HG03066 (cell line): Measurements from ENCODE around the gene GREB1.
A peak's percentile ranks its signal among the peaks of the same experiment; 100 is the strongest.

Source experiments
- ATAC-seq: cut with Tn5 transposase; IDR thresholded peaks from one replicate; pipeline ENCODE4 v1.9.1; 2021; ENCODE audit warnings: low read depth; ENCODE audit not compliant: unreplicated experiment

The GREB1 gene

DNA sequence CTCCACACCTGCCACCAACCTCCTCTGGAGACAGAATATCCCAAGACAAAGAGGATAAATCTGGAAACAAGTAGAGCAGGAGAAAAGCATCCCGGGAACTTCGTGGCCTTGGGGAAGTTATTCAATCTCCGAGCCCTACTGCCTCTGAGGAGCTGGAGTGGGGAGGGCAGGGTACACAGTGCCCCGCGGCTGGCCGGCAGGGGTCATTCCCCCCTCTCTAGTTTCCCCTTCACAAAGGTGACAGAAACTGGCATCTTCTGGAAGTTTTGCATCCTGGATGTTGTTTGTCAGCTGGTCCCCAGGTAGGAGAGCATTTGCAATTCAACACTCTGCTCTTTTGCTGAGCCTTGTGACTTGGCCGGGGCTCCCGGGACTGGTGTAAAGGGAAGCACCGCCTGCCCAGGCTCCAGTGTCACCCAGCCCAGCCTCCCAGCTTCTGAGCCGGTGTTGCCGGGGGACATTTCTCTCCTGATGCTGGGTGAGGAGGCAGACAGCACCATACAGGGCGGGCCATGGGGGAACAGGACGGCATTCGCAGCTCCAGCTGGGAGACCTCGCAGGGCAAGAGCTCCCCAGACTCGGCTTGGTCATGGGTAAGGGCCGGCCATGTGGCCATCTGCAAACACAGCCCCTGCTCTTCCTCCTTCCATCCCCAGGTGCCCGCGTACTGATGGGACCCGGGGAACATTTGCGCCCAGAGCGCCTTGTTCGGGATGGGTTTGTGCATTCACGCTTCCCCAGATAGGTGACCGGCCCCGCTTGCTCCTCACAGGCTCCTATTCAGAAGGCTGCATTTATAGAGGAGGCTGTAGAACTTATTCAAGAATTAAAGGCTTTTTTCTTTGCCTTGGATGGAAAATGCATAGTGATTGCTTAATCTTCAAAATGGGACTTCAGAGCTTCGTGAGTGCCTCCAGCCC is 143.6 kb downstream of the GREB1 start:
- no peak for ATAC-seq

DNA sequence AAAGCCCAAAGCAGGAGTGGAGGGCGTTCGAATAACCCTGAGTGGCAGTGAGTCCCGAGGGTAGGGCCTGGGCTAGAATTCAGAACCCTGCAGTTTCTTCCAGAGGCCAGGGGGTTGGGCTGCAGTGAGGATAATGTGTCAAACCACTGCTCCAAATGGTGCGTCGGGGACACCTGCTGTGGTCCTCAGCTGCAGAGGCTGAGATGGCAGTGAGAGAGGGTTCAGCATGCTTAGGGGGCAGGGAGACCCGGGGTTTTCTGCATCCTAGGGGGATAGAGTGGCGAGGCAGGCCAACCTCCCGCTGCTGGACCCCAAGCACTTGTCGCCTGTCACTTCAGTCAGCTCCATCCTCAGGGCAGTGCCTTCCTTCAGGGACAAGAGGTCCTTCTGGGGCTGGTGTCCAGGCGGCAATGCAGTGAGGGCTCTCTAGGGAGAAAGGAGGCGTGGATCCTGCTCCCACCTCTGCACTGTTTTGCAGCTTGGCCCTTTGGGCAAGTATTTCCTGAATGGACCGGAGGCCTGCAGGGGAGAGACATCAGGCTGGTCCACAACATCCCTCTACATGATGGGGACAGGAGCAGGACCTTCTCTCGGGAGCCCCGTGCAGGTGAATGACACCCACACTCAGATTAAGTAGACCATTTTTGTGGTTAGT is 144.6 kb downstream of the GREB1 start:
- no peak for ATAC-seq

DNA sequence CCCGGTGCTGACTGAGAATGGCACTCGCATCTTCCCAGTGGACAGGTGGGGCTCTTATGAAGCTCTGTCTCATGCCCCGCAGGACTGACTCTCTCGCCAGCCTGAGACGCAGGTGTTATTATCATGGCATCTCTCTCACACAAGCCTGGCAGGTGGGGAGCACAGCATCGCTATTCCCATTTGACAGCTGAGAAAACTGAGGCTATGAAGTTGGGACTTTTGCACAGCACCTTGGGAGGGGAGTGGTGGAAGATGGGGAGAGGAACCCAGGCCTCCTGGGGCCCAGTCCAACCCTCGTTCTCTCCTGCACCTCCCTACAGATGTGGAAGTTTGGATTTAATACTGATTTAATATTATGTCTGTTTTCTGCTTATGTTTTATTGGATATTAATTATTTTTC is 145.2 kb downstream of the GREB1 start:
- ATAC-seq = no peak

- no peak for ATAC-seq
Observed at GRCh38 chr2:11679486-11680181, 145.8 kb downstream of the GREB1 start.

GRCh38 chr2:11680182-11680900 is 146.5 kb downstream of the GREB1 start:
- no peak for ATAC-seq

- no peak for ATAC-seq
Observed at GRCh38 chr2:11680901-11681721, 147.3 kb downstream of the GREB1 start.

- no peak for ATAC-seq
Observed at GRCh38 chr2:11681722-11682589, 148.1 kb downstream of the GREB1 start.

GRCh38 chr2:11682590-11682915 is 148.7 kb downstream of the GREB1 start:
- no peak for ATAC-seq

- ATAC-seq = no peak
Observed at GRCh38 chr2:11683476-11683875, 149.6 kb downstream of the GREB1 start.

- ATAC-seq = no peak
Observed at GRCh38 chr2:11683966-11684365, 150.1 kb downstream of the GREB1 start.

GRCh38 chr2:11684894-11685460 is 151.1 kb downstream of the GREB1 start:
- ATAC-seq = no peak

GRCh38 chr2:11685906-11686470 is 152.1 kb downstream of the GREB1 start:
- ATAC-seq = no peak

GRCh38 chr2:11687736-11688135 is 153.9 kb downstream of the GREB1 start:
- ATAC-seq = no peak

DNA sequence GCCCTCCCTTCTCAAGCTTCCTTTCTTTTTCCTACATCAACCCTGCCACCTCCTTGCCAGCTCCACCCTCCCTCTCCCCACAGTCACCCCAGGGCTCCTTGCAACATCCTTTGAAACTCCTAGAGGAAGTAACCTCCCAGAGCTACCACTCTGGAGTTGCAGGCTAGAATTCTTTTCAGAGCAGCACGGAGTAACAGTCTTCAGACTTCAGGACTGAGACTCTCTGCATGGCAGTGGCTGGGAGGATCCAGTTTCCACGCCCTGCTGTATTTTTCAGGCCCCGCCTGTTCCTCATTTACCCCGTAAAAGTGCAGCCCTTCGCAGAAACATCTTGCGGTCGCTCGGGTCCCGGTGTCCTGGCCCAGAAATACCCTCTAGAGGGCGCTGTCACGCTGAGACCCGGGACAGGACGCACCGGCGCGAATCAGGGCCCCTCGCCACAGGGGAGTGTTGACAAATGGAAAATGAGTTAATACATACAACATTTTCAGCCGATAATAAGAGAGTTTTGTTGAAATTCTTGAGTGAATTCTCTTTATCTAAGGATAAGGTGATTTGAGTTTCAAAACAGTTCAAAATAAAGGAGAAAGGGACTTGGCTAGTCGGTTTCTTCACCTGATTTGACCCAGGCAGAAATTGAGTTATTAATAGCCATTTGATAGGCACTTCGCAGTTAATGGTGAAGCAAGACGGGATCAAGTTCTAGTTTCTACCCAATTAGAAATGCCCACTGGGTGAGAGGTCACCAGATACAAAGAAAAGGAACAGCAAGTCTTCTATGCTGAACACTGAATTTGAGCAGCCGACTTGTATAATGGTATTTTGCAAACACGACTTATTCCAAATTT is 154.6 kb downstream of the GREB1 start:
- ATAC-seq = peak; percentile 85

GRCh38 chr2:11691076-11691660 is 157.3 kb downstream of the GREB1 start:
- no peak for ATAC-seq
